GM23338 (cell line): ENCODE results near the gene DENND4A.

Source experiments
- CREB1 ChIP-seq: fragments of 250-450 bp; sonication (Bioruptor Pico); IDR thresholded peaks from 2 replicates; pipeline ENCODE4 v1.5.0; 2020; ENCODE audit warnings: low read depth, mild to moderate bottlenecking, moderate library complexity
- CTCF ChIP-seq, 2 experiments: fragments of 200-600 bp in 1 of 2; sonication (generic) in 1 of 2; conservative IDR thresholded peaks; 2 replicates each; pipeline versions ENCODE4 v1.5.1 to v1.6.1; 2016 to 2017; ENCODE audit warnings: antibody characterized with exemption in 2 of 2, low read depth in 2 of 2, mild to moderate bottlenecking in 2 of 2, moderate library complexity in 1 of 2
- ETS1 ChIP-seq: IDR thresholded peaks from 2 replicates; pipeline ENCODE4 v1.6.1; 2016; ENCODE audit warnings: antibody characterized with exemption
- EZH2 ChIP-seq: fragments of 200-600 bp; sonication (generic); IDR thresholded peaks from one replicate; pipeline ENCODE4 v1.8.0; 2017; ENCODE audit warnings: antibody characterized with exemption, mild to moderate bottlenecking, low read depth; ENCODE audit not compliant: unreplicated experiment
- EZH2phosphoT487 ChIP-seq: fragments of 200-600 bp; sonication (generic); IDR thresholded peaks from one replicate; pipeline ENCODE4 v1.8.1; 2018; ENCODE audit warnings: antibody characterized with exemption; ENCODE audit not compliant: unreplicated experiment
- JUNB ChIP-seq: IDR thresholded peaks from one replicate; pipeline ENCODE4 v1.6.1; 2016; ENCODE audit warnings: antibody characterized with exemption; ENCODE audit not compliant: unreplicated experiment
- POLR2AphosphoS5 ChIP-seq: IDR thresholded peaks from 2 replicates; pipeline ENCODE4 v1.6.1; 2016; ENCODE audit warnings: antibody characterized with exemption, low read depth
- TF ChIP-seq, protein P1 (sequence below): IDR thresholded peaks from one replicate; pipeline ENCODE4 v1.6.1; 2018; ENCODE audit warnings: antibody characterized with exemption; ENCODE audit not compliant: unreplicated experiment

GRCh38 chr15:65824941-65825544, 33.0 kb upstream of the DENND4A start:
- no peak for TF ChIP-seq CTCF (conservative IDR thresholded peaks at IDR 0.05; ENCODE audit: low read depth in 2 of 2)
- no peak for TF ChIP-seq JUNB
- no peak for TF ChIP-seq EZH2
- TF ChIP-seq CREB1 (CRISPR knock-in tag) = no peak
- TF ChIP-seq, protein P1, sequence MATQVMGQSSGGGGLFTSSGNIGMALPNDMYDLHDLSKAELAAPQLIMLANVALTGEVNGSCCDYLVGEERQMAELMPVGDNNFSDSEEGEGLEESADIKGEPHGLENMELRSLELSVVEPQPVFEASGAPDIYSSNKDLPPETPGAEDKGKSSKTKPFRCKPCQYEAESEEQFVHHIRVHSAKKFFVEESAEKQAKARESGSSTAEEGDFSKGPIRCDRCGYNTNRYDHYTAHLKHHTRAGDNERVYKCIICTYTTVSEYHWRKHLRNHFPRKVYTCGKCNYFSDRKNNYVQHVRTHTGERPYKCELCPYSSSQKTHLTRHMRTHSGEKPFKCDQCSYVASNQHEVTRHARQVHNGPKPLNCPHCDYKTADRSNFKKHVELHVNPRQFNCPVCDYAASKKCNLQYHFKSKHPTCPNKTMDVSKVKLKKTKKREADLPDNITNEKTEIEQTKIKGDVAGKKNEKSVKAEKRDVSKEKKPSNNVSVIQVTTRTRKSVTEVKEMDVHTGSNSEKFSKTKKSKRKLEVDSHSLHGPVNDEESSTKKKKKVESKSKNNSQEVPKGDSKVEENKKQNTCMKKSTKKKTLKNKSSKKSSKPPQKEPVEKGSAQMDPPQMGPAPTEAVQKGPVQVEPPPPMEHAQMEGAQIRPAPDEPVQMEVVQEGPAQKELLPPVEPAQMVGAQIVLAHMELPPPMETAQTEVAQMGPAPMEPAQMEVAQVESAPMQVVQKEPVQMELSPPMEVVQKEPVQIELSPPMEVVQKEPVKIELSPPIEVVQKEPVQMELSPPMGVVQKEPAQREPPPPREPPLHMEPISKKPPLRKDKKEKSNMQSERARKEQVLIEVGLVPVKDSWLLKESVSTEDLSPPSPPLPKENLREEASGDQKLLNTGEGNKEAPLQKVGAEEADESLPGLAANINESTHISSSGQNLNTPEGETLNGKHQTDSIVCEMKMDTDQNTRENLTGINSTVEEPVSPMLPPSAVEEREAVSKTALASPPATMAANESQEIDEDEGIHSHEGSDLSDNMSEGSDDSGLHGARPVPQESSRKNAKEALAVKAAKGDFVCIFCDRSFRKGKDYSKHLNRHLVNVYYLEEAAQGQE = no peak
- no peak for TF ChIP-seq EZH2phosphoT487
- no peak for TF ChIP-seq ETS1
- TF ChIP-seq POLR2AphosphoS5 = no peak
